ENCODE results near the gene LIN52.
A peak's percentile ranks its signal among the peaks of the same experiment; 100 is the strongest.

LIN52 gene

DNA sequence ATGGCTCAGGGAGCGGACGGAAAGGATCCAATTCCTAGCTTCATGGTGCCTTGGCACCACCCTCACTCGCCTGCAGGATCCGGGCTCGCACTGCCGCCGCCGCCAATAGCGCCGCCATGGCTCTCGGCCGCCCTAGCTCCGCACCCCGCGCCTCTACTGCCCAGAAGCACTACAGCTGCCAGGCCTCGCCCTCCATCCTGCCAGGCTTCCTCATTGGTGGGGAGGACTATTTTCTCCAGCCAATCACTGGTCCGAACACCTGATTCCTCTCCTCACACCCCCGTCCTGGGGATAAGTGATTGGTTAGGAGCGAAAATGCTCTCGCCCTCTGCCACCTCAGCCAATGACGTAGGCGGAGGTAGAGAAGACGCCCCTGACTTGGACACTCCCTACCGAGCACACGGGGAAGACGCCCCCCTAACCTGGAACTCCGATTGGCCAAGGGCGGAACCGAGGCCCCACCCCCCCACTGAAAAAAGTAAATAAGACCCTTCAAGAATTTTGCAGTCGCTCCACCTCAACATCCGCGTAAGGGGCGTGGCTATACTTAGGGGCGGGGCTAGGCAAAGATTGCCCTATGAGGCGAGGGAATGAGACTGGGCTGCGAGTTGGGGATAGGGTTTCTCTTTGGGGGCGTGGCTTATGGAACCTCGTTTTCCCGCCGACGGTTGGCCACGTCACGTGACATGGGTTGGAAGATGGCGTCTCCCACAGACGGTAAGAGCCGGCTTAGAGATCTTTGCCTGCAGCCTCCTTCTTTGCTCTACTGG lies at the start of gene LIN52, which contains the start of gene ALDH6A1:
LIN52 (plus strand) TSS at position 680 of the 770 bp plus-strand sequence; CDS start at position 699, 19 bp downstream.
ALDH6A1 (minus strand) TSS at position 177 of the 770 bp plus-strand sequence; CDS start at position 118, 59 bp downstream.
- H3K4me3 Mint-ChIP-seq, result peak within 1 kb of the TSS; percentile 99
- H3K36me3 Mint-ChIP-seq, result peaks cover 7% of the 10 kb centered on the region
- H3K4me1 Mint-ChIP-seq, result peaks cover 50% of the 10 kb centered on the region
- H3K9me3 Mint-ChIP-seq, result peaks cover 2% of the 10 kb centered on the region
- no peaks in the 10 kb centered on the region for H3K27me3 Mint-ChIP-seq
- CTCF ChIA-PET, result interaction anchor here (1.5 kb wide), 1 partner anchor 11 kb away, joined by 5 read pairs; no protein-coding TSS in a partner anchor
- peak; percentile 100 for DNase-seq
- H3K27ac Mint-ChIP-seq, result peak within 1 kb of the TSS; percentile 97

- Mint-ChIP-seq H3K4me3 (no peak overlapping the region), H3K27ac (no peak overlapping the region), H3K27me3 (no peaks in the 10 kb centered on the region), H3K4me1 (no peaks in the 10 kb centered on the region), H3K36me3 (no peaks in the 10 kb centered on the region), H3K9me3 (no peaks in the 10 kb centered on the region)
- CTCF ChIA-PET, result interaction anchor here (0.6 to 0.7 kb wide), 2 partner anchors 75 to 301 kb away, joined by 3 read pairs; no protein-coding TSS in a partner anchor
- DNase-seq, result no peak
These were observed 49.2 kb upstream of the LIN52 start for GRCh38 chr14:74035556-74035955.

DNA sequence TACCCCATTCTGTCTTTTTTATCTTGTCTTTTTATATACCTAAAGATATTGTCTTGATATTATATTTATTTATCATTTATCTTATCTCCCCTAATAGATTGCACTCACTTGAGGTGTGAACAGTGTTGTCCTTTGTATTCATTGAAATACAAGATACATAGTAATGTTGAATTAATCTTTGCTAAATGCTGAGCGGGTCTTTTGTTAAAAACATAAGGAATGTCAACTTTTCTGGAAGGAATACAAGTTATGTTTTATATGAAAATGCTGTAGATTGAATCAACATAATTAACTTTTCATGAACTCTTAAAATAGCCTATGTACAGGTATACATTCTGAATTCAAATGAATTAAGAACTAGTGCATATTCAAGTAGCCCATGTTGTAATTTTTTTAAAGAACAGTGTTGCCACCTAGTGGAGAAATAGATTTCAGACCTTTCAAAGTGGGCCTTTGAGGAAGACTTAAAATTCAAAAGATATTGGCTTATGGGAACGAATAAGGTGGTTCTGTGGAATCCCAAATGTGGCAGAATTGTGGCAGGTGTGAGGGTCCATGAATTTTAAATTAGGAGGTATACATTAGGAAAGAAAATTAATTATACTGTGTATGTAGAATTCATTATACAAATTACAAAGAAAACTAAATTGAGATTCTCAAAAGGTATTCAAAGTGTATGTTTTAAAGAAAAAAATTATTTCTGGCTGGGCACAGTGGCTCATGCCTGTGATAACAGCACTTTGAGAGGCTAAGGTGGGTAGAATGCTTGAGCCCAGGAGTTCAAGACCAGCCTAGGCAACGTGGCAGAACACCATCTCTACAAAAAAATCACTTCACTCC lies 46.5 kb upstream of the LIN52 start:
- no peaks in the 10 kb centered on the region for H3K4me1 Mint-ChIP-seq
- no peaks in the 10 kb centered on the region for H3K27me3 Mint-ChIP-seq
- no peaks in the 10 kb centered on the region for H3K9me3 Mint-ChIP-seq
- DNase-seq, result no peak
- CTCF ChIA-PET, result interaction anchor here (1.0 to 2.2 kb wide), 4 partner anchors 23 to 866 kb away, joined by 3 to 5 read pairs (median 4); no protein-coding TSS in a partner anchor
- H3K27ac Mint-ChIP-seq, result no peak overlapping the region
- no peaks in the 10 kb centered on the region for H3K36me3 Mint-ChIP-seq
- H3K4me3 Mint-ChIP-seq, result no peak overlapping the region

DNA sequence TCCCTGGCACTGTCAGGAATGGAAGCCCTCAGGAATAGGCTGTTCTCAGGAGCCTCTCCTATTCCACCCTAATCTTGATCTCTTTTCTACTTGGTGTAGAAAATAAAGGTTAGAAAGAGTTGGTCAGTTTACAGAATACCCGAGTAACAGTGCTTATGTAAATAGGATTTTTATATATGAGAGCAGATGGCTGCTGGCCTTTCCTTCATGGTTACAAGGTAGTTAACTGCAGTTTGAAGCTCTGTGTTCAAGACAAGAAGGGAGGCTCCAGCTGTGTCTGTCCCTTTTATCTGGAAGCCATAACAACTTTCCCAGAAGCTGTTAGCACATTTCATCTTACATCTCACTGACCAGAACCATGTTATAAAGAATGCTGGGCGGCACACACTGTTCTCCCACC lies 42.5 kb upstream of the LIN52 start:
- CTCF ChIA-PET, result no interaction called here

DNA sequence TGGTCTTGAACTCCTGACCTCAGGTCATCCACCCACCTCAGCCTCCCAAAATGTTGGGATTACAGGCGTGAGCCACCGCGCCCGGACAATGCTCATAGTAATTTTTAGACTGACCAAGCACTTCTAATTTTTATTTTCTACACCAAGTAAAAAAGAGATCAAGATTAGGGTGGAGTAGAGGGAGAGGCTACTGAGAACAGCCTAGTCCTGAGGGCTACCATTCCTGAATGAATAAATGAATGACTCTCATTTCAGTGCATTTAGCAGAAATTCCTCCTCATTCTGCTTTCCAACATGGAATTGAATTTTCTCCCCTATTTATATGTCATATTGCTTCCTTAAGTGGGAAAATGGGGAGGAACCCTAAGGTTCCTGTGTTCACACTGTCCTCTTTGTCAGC lies 39.2 kb upstream of the LIN52 start:
- Mint-ChIP-seq H3K36me3 (no peaks in the 10 kb centered on the region), H3K27ac (no peak overlapping the region), H3K27me3 (no peaks in the 10 kb centered on the region), H3K9me3 (no peaks in the 10 kb centered on the region), H3K4me1 (no peaks in the 10 kb centered on the region), H3K4me3 (no peak overlapping the region)
- CTCF ChIA-PET, result no interaction called here
- no peak for DNase-seq

More for the DNA sequence above, 42.5 kb upstream of the LIN52 start:
- no peak for DNase-seq
- Mint-ChIP-seq H3K4me3 (no peak overlapping the region), H3K36me3 (no peaks in the 10 kb centered on the region), H3K27ac (no peak overlapping the region), H3K9me3 (no peaks in the 10 kb centered on the region), H3K4me1 (no peaks in the 10 kb centered on the region), H3K27me3 (no peaks in the 10 kb centered on the region)

DNA sequence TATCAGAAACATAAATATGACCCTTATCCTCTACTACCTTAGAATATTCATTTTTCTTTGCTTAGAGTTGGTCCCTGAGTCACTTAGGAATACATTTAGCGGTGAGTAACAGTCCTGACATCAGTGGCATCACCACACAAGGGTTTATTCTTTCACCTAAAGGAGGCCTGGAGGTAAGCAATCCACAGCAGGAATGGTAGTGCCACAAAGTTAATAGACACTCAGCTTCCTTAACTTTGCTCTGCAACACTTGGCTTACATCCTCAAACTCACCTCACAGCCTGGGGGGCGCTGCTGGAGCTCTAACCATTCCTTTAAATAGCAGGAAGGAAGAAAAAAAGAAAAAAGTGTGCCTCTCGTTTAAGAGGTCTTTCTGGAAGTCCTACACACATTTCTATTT lies 36.5 kb upstream of the LIN52 start:
- Mint-ChIP-seq H3K27me3 (no peaks in the 10 kb centered on the region), H3K27ac (no peak overlapping the region), H3K4me1 (no peaks in the 10 kb centered on the region), H3K36me3 (no peaks in the 10 kb centered on the region), H3K4me3 (no peak overlapping the region), H3K9me3 (no peaks in the 10 kb centered on the region)
- CTCF ChIA-PET, result no interaction called here
- no peak for DNase-seq

DNA sequence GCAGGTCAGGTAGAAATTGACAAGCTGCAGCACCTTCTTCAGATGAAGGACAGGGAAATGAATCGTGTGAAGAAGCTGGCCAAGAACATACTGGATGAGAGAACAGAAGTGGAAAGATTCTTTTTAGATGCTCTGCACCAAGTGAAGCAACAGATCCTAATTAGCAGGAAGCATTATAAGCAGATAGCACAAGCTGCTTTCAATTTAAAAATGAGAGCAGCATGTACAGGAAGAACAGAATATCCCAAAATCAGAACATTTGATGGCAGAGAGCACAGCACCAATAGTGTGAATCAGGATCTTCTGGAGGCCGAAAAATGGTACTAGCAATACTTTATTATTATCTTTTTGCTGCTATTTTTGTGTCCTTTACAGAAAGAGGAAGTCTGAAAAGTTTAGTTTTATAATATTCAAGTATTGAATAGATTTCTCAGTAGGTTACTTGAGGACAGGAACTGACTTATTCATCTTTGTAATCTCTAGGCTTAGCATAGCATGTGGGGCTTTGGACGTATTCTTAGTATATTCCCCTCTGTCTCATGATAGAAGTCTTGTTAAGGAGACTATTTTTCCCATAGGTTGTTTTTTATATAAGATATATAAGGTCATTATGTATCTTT lies 34.8 kb upstream of the LIN52 start:
- Mint-ChIP-seq H3K27me3 (no peaks in the 10 kb centered on the region), H3K9me3 (no peaks in the 10 kb centered on the region), H3K36me3 (no peaks in the 10 kb centered on the region), H3K27ac (no peak overlapping the region), H3K4me3 (no peak overlapping the region), H3K4me1 (no peaks in the 10 kb centered on the region)
- DNase-seq, result no peak
- CTCF ChIA-PET, result no interaction called here

GRCh38 chr14:74062809-74063150 lies 22.0 kb upstream of the LIN52 start:
- Mint-ChIP-seq H3K36me3 (peaks cover 12% of the 10 kb centered on the region), H3K27me3 (no peaks in the 10 kb centered on the region)
- CTCF ChIA-PET, result no interaction called here

DNA sequence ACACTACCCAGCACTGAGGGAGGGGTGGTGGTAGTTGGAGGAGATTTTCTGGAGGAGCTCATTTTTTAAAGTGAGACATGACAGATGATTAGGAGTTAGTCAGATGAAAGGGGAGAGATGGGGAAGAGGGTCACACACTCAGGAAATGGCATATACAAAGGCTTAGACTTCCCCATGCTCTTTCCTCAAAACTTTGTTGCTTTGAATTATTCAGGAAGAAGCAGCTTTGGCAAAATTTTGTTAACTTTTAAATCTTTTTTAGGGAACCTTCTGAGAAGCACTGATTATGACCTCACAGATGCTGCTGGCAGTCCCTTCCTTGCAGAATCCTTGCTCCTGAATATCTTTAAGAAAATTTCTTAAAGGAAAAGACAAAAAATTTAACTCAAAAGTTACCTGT lies 20.3 kb upstream of the LIN52 start:
- Mint-ChIP-seq H3K4me1 (no peaks in the 10 kb centered on the region), H3K9me3 (no peaks in the 10 kb centered on the region), H3K27me3 (no peaks in the 10 kb centered on the region), H3K36me3 (peaks cover 11% of the 10 kb centered on the region), H3K27ac (no peak overlapping the region), H3K4me3 (no peak overlapping the region)
- CTCF ChIA-PET, result no interaction called here
- DNase-seq, result no peak

More at GRCh38 chr14:74062809-74063150, 22.0 kb upstream of the LIN52 start:
- no peak for DNase-seq
- Mint-ChIP-seq H3K4me3 (no peak overlapping the region), H3K9me3 (no peaks in the 10 kb centered on the region), H3K4me1 (no peaks in the 10 kb centered on the region), H3K27ac (no peak overlapping the region)

DNA sequence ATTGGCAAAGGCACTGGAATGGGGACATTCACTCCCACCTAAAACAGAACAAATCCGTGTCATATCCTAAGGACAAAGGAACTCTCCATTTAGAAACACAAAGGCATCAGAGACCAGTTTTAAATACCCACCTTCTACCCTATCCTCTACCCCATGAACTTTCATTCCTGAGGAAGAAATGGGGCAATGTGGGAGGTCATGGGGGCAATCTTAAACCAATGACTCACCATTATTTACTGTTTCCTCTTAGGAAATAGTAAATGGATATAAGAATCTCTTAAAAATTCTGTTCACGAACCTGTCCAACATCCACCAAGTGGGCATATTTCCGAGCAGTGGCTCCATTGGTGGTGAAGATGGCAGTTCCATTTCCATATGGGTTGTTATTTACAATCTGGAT lies 19.9 kb upstream of the LIN52 start:
- CTCF ChIA-PET, result no interaction called here
- Mint-ChIP-seq H3K9me3 (no peaks in the 10 kb centered on the region), H3K4me3 (no peak overlapping the region), H3K4me1 (no peaks in the 10 kb centered on the region), H3K27ac (no peak overlapping the region), H3K27me3 (no peaks in the 10 kb centered on the region), H3K36me3 (peaks cover 11% of the 10 kb centered on the region)
- no peak for DNase-seq

DNA sequence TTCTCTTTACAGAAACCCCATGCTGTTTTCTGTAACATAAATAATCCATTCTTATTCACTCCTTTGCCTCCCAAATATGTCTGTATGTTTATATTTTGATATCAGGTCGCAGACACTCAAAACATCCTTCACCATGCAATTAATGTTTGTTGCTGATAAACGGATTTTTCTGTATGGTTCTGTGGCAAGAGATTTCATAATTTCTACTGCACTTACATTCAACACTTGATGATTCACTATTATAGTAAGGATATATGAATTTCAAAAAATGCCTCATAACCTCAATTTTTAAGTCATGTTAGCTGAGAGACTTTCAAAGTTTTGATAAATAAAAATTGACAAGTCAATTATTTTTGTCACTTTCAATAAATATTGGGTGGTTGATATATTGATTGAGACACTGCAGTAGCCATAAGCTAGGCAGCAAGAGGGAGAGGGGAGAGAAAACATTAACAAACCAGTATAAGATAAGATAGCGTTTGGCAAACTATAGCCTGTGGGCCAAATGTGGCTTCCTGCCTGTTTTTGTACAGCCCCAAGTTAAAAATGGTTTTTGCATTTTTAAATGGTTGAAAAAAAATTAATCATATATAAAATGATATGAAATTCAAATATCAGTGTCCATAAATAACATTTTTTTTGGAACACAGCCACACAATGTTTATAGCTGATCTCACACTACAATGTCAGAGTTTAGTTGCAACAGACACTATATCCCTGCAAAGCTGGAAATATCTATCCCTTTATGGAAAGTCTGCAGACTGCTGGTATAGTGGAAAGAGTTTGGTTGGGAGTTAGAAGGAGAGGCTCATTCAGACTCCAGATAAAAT lies 18.8 kb upstream of the LIN52 start:
- Mint-ChIP-seq H3K27ac (no peak overlapping the region), H3K4me1 (no peaks in the 10 kb centered on the region)
- CTCF ChIA-PET, result no interaction called here

DNA sequence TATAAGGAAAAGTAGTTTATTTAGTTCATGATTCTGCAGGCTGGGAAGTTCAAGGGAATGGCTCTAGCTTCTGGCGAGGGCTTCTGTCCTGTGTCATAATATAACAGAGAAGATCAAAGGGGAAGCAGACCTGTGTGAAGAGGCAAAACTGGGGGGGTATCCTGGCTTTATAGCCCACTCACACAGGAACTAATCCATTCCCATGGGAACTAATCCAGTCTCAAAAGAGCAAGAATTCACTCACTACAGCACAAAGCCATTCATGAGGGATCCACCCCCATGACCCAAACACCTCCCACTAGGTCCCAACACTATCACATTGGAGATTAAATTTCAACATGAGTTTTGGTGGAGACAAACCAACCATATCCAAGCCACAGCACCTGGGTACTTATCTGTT lies 7.4 kb upstream of the LIN52 start:
- H3K36me3 Mint-ChIP-seq, result no peaks in the 10 kb centered on the region
- no peaks in the 10 kb centered on the region for H3K9me3 Mint-ChIP-seq
- H3K27me3 Mint-ChIP-seq, result no peaks in the 10 kb centered on the region
- no peak for DNase-seq
- CTCF ChIA-PET, result no interaction called here
- no peak overlapping the region for H3K27ac Mint-ChIP-seq
- no peak overlapping the region for H3K4me3 Mint-ChIP-seq
- H3K4me1 Mint-ChIP-seq, result peaks cover 2% of the 10 kb centered on the region

More for the DNA sequence above, 18.8 kb upstream of the LIN52 start:
- Mint-ChIP-seq H3K4me3 (no peak overlapping the region), H3K27me3 (no peaks in the 10 kb centered on the region), H3K9me3 (no peaks in the 10 kb centered on the region), H3K36me3 (peaks cover 13% of the 10 kb centered on the region)
- no peak for DNase-seq

DNA sequence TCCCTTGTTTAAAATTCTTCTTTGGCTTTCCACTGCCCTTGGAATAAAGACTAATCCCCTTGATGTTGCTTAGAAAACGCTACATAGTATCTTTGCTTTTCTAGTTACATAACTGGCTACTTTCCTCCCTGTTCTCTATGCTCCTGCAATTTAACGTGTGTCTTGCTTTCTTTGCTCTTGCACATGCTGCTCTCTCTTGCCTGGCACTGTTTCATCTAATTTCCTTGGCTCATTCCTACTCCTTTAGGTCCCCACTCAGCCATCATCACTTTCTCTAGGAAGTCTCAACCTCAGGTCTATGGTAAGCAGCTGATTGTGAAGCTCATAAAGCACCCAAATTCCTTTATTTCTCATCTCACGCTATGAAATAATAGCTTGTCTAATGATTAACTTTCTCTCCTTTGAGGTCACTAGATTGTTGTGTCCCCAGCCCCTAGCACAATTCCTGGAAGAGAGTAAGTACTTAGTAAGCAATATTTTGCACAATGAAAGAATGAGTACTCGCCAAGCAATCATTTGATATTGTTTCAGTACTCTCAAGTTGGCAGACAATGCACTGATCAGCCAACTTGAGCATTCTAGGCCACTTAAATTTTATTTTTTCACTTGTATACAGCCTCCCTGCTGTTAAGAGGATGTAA lies 3.8 kb upstream of the LIN52 start:
- no peaks in the 10 kb centered on the region for H3K9me3 Mint-ChIP-seq
- peaks cover 31% of the 10 kb centered on the region for H3K4me1 Mint-ChIP-seq
- CTCF ChIA-PET, result interaction anchor here (1.3 kb wide), 1 partner anchor 172 kb away, joined by 3 read pairs; no protein-coding TSS in a partner anchor
- H3K4me3 Mint-ChIP-seq, result no peak overlapping the region
- H3K36me3 Mint-ChIP-seq, result no peaks in the 10 kb centered on the region
- no peak for DNase-seq
- no peaks in the 10 kb centered on the region for H3K27me3 Mint-ChIP-seq
- no peak overlapping the region for H3K27ac Mint-ChIP-seq

Measured in activated naive CD4-positive, alpha-beta T cell treated with anti-CD3 and anti-CD28 coated beads, Interleukin-2, amount 10 ng/mL, durations not matched to agents 7 days and 5 days (primary cell).